Tibial artery (tissue), 4 donors: Measurements from ENCODE around the gene KDM1A.

ENCODE experiments used
- DNase-seq, 2 donors: peaks; one replicate each; pipeline ENCODE4 v3.0.0-alpha.2; 2019
- H3K27ac ChIP-seq, 2 donors: fragments of 200-600 bp; sonication (generic) in 1 of 2; 1 replicate in 1 of 2; 2 replicates in 1 of 2; pipeline ENCODE4 v1.5.1; 2018 to 2019; ENCODE audit warnings: mild to moderate bottlenecking in 1 of 2
- H3K27me3 ChIP-seq, 2 donors: fragments of 200-600 bp; sonication (generic) in 1 of 2; one replicate each; pipeline versions ENCODE4 v1.5.1 to v1.6.0; 2016 to 2019
- H3K36me3 ChIP-seq, 3 donors: fragments of 200-600 bp; sonication (generic) in 2 of 3; one replicate each; pipeline ENCODE4 v1.5.1; 2016 to 2019; ENCODE audit warnings: mild to moderate bottlenecking in 2 of 3
- H3K4me1 ChIP-seq, 4 donors: fragments of 200-600 bp; sonication (generic) in 2 of 4; 1 replicate in 3 of 4; 2 replicates in 1 of 4; pipeline ENCODE4 v1.5.1; 2016 to 2019
- H3K4me3 ChIP-seq, 2 donors: fragments of 200-600 bp; sonication (generic) in 1 of 2; 1 replicate in 1 of 2; 2 replicates in 1 of 2; pipeline ENCODE4 v1.5.1; 2018 to 2019; ENCODE audit warnings: mild to moderate bottlenecking in 2 of 2
- H3K9me3 ChIP-seq, 3 donors: fragments of 200-600 bp; sonication (generic) in 1 of 3; one replicate each; pipeline ENCODE4 v1.5.1; 2016 to 2019
- CTCF ChIP-seq, 2 experiments: fragments of 200-600 bp in 1 of 2; fragments of 450-650 bp in 1 of 2; IDR thresholded peaks; one replicate each; pipeline ENCODE4 v1.5.1; 2017 to 2019; ENCODE audit warnings: antibody characterized with exemption in 2 of 2, mild to moderate bottlenecking in 1 of 2, moderate library complexity in 1 of 2
- intact Hi-C: fragments of 100-400 bp; cut with DNase I; formaldehyde crosslinking; loops from one replicate; pipeline ENCODE4 v1.15.0; 2023; ENCODE audit warnings: low total_unique reads

The KDM1A gene

GRCh38 chr1:23091545-23091944, 72.3 kb downstream of the KDM1A start:
- Histone ChIP-seq H3K27me3 (no peaks in the 10 kb centered on the region), H3K27ac (no peak overlapping the region), H3K36me3 (peaks cover 32 to 72% (median 56%) of the 10 kb centered on the region in 3 donors), H3K9me3 (no peaks in the 10 kb centered on the region), H3K4me1 (no peaks in the 10 kb centered on the region), H3K4me3 (no peak overlapping the region)
- DNase-seq: no peak
- intact Hi-C loops: no loop called here
- TF ChIP-seq CTCF (IDR thresholded peaks at IDR 0.05): no peak

GRCh38 chr1:23092447-23092846, 73.2 kb downstream of the KDM1A start:
- no peak for TF ChIP-seq CTCF (IDR thresholded peaks at IDR 0.05)
- intact Hi-C loops: no loop called here
- Histone ChIP-seq H3K4me3 (no peak overlapping the region), H3K36me3 (peaks cover 25 to 63% (median 47%) of the 10 kb centered on the region in 3 donors), H3K27me3 (no peaks in the 10 kb centered on the region), H3K4me1 (no peaks in the 10 kb centered on the region), H3K27ac (no peak overlapping the region), H3K9me3 (no peaks in the 10 kb centered on the region)
- peak in 1 of 2 donors; percentile 56 for DNase-seq

- Histone ChIP-seq H3K36me3 (peaks cover 8 to 18% (median 17%) of the 10 kb centered on the region in 3 donors), H3K27ac (no peak overlapping the region), H3K4me1 (peaks cover 0 to 42% (median 27%) of the 10 kb centered on the region in 4 donors), H3K9me3 (no peaks in the 10 kb centered on the region), H3K4me3 (no peak overlapping the region), H3K27me3 (no peaks in the 10 kb centered on the region)
- no peak for TF ChIP-seq CTCF (IDR thresholded peaks at IDR 0.05)
- no peak for DNase-seq
- intact Hi-C loops: no loop called here
Observed at GRCh38 chr1:23097316-23097715, 78.0 kb downstream of the KDM1A start.

GRCh38 chr1:23098463-23099170, 79.3 kb downstream of the KDM1A start:
- TF ChIP-seq CTCF (IDR thresholded peaks at IDR 0.05): peak; percentile 90 to 95
- Histone ChIP-seq H3K4me3 (no peak overlapping the region), H3K9me3 (no peaks in the 10 kb centered on the region), H3K27ac (peak overlapping the region in 1 of 2 donors; percentile 3), H3K36me3 (peaks cover 0 to 6% (median 6%) of the 10 kb centered on the region in 3 donors), H3K27me3 (no peaks in the 10 kb centered on the region), H3K4me1 (peaks cover 0 to 55% (median 34%) of the 10 kb centered on the region in 4 donors)
- intact Hi-C loops: loop anchor here (1.0 kb wide), 1 partner anchor 86 kb away; no protein-coding TSS in a partner anchor
- DNase-seq: peak; percentile 49 to 72

- Histone ChIP-seq H3K9me3 (no peaks in the 10 kb centered on the region), H3K27me3 (no peaks in the 10 kb centered on the region), H3K4me1 (peaks cover 0 to 55% (median 34%) of the 10 kb centered on the region in 4 donors), H3K36me3 (peaks cover 0 to 2% (median 1%) of the 10 kb centered on the region in 3 donors), H3K4me3 (no peak overlapping the region), H3K27ac (no peak overlapping the region)
- TF ChIP-seq CTCF (IDR thresholded peaks at IDR 0.05): no peak
- intact Hi-C loops: no loop called here
- DNase-seq: no peak
Observed at GRCh38 chr1:23099171-23099536, 79.9 kb downstream of the KDM1A start.
